Astrocyte (in vitro differentiated cells and primary cell): Measurements from ENCODE around the gene ADGRG6. TPM values are rescaled to one million over a fixed set of nuclear protein-coding genes. Genes with fewer than 3 reads are reported as not detected.

Experiments
- DNase-seq: peaks from one replicate; pipeline ENCODE4 v3.0.0-alpha.2; 2010; ENCODE audit warnings: low read depth
- FAIRE-seq: peaks from 2 replicates; lab custom pipeline; 2011; peaks lifted over from hg19 to GRCh38; lab: Jason Lieb, UNC
- H2AFZ ChIP-seq: 2 replicates; pipeline ENCODE4 v1.6.0; 2012; ENCODE audit warnings: low read depth, low read length, inconsistent platforms
- H3K27ac ChIP-seq: 2 replicates; pipeline ENCODE4 v1.5.1; 2011; ENCODE audit warnings: low read depth, low read length, inconsistent platforms
- H3K27me3 ChIP-seq: 2 replicates; pipeline ENCODE4 v1.6.0; 2011; ENCODE audit warnings: low read length, inconsistent platforms; ENCODE audit not compliant: insufficient read depth
- H3K36me3 ChIP-seq: 2 replicates; pipeline ENCODE4 v1.5.1; 2011; ENCODE audit warnings: low read length, inconsistent platforms; ENCODE audit not compliant: insufficient read depth
- H3K4me1 ChIP-seq: 2 replicates; pipeline ENCODE4 v1.5.1; 2011; ENCODE audit warnings: low read length, inconsistent platforms; ENCODE audit not compliant: insufficient read depth
- H3K4me2 ChIP-seq: 2 replicates; pipeline ENCODE4 v1.6.0; 2012; ENCODE audit warnings: low read length, inconsistent platforms
- H3K4me3 ChIP-seq: 2 replicates; pipeline ENCODE4 v1.5.1; 2011; ENCODE audit warnings: low read depth, mild to moderate bottlenecking, low read length, inconsistent platforms; ENCODE audit not compliant: insufficient read depth
- H3K79me2 ChIP-seq: 2 replicates; pipeline ENCODE4 v1.6.0; 2012; ENCODE audit warnings: mild to moderate bottlenecking, low read length, inconsistent platforms; ENCODE audit not compliant: insufficient read depth
- H3K9ac ChIP-seq: 2 replicates; pipeline ENCODE4 v1.6.0; 2012; ENCODE audit warnings: mild to moderate bottlenecking, low read length, inconsistent platforms
- H3K9me3 ChIP-seq: 2 replicates; pipeline ENCODE4 v1.5.1; 2012; ENCODE audit warnings: low read depth, mild to moderate bottlenecking, low read length, inconsistent platforms; ENCODE audit not compliant: insufficient read depth
- H4K20me1 ChIP-seq: 2 replicates; pipeline ENCODE4 v1.6.0; 2012; ENCODE audit warnings: low read length, inconsistent platforms; ENCODE audit not compliant: insufficient read depth
- H3K27ac Mint-ChIP-seq: one replicate; pipeline ENCODE4 v1.8.0; 2021; ENCODE audit warnings: mild to moderate bottlenecking, mixed read lengths; ENCODE audit not compliant: unreplicated experiment
- H3K27me3 Mint-ChIP-seq: one replicate; pipeline ENCODE4 v1.8.0; 2021; ENCODE audit warnings: low read depth, mixed read lengths; ENCODE audit not compliant: unreplicated experiment
- H3K36me3 Mint-ChIP-seq: one replicate; pipeline ENCODE4 v1.8.0; 2021; ENCODE audit warnings: low read depth, mixed read lengths; ENCODE audit not compliant: unreplicated experiment
- H3K4me1 Mint-ChIP-seq: one replicate; pipeline ENCODE4 v1.8.0; 2021; ENCODE audit warnings: low read depth, mixed read lengths; ENCODE audit not compliant: unreplicated experiment
- H3K4me3 Mint-ChIP-seq: one replicate; pipeline ENCODE4 v1.8.0; 2021; ENCODE audit warnings: mild to moderate bottlenecking, moderate library complexity, mixed read lengths; ENCODE audit not compliant: unreplicated experiment
- H3K9me3 Mint-ChIP-seq: one replicate; pipeline ENCODE4 v1.8.0; 2021; ENCODE audit warnings: mild to moderate bottlenecking, mixed read lengths; ENCODE audit not compliant: unreplicated experiment
- CTCF ChIP-seq: IDR thresholded peaks from 2 replicates; pipeline ENCODE4 v1.5.1; 2011; ENCODE audit warnings: low read depth, mild to moderate bottlenecking, inconsistent platforms, low read length, moderate library complexity; ENCODE audit not compliant: insufficient read depth
- EZH2 ChIP-seq: IDR thresholded peaks from 2 replicates; pipeline ENCODE4 v1.6.1; 2012; ENCODE audit warnings: mild to moderate bottlenecking, low read length, inconsistent platforms; ENCODE audit not compliant: insufficient read depth
- total RNA-seq: library from RNA; stranded (reverse); gene quantifications from 2 replicates; pipeline ENCODE4 v1.2.1, GENCODE V29; 2021

Gene ADGRG6
- total RNA-seq, 1 donor from 2014 or later, result 98.2 TPM

- no peak overlapping the region for H3K4me3 Mint-ChIP-seq
- H3K4me2 ChIP-seq, result no peak overlapping the region
- H3K27me3 Mint-ChIP-seq, result no peaks in the 10 kb centered on the region
- H3K79me2 ChIP-seq, result no peaks in the 10 kb centered on the region
- no peaks in the 10 kb centered on the region for H3K27me3 ChIP-seq
- no peaks in the 10 kb centered on the region for H3K4me1 ChIP-seq
- peaks cover 11% of the 10 kb centered on the region for H3K36me3 Mint-ChIP-seq
- TF ChIP-seq EZH2, result no peak
- TF ChIP-seq CTCF, result no peak
- H3K36me3 ChIP-seq, result no peaks in the 10 kb centered on the region
- H3K4me1 Mint-ChIP-seq, result no peaks in the 10 kb centered on the region
- H4K20me1 ChIP-seq, result no peaks in the 10 kb centered on the region
- no peak overlapping the region for H3K4me3 ChIP-seq
- no peak overlapping the region for H3K9ac ChIP-seq
- H3K9me3 ChIP-seq, result no peaks in the 10 kb centered on the region
- no peak overlapping the region for H3K27ac Mint-ChIP-seq
- H2AFZ ChIP-seq, result no peak overlapping the region
- FAIRE-seq (no peak), DNase-seq (no peak)
- H3K9me3 Mint-ChIP-seq, result peaks cover 12% of the 10 kb centered on the region
- H3K27ac ChIP-seq, result no peak overlapping the region
These were observed 47.5 kb downstream of the ADGRG6 start for GRCh38 chr6:142349215-142349823.

- Histone ChIP-seq H3K9me3 (no peaks in the 10 kb centered on the region), H3K4me3 (no peak overlapping the region), H4K20me1 (no peaks in the 10 kb centered on the region), H3K4me1 (no peaks in the 10 kb centered on the region), H3K27me3 (no peaks in the 10 kb centered on the region), H3K79me2 (no peaks in the 10 kb centered on the region), H3K36me3 (no peaks in the 10 kb centered on the region), H3K4me2 (no peak overlapping the region), H3K27ac (no peak overlapping the region), H2AFZ (no peak overlapping the region), H3K9ac (no peak overlapping the region)
- no peak overlapping the region for H3K27ac Mint-ChIP-seq
- FAIRE-seq, result no peak
- TF ChIP-seq EZH2 (no peak), CTCF (no peak)
- no peak overlapping the region for H3K4me3 Mint-ChIP-seq
- peaks cover 11% of the 10 kb centered on the region for H3K36me3 Mint-ChIP-seq
- H3K9me3 Mint-ChIP-seq, result peaks cover 12% of the 10 kb centered on the region
- H3K4me1 Mint-ChIP-seq, result no peaks in the 10 kb centered on the region
- H3K27me3 Mint-ChIP-seq, result no peaks in the 10 kb centered on the region
- no peak for DNase-seq
These were observed 48.5 kb downstream of the ADGRG6 start for GRCh38 chr6:142350309-142350708.

GRCh38 chr6:142353690-142354089 lies 51.9 kb downstream of the ADGRG6 start:
- Mint-ChIP-seq H3K27me3 (no peaks in the 10 kb centered on the region), H3K4me1 (peaks cover 14% of the 10 kb centered on the region), H3K9me3 (peaks cover 7% of the 10 kb centered on the region), H3K36me3 (peaks cover 4% of the 10 kb centered on the region), H3K27ac (no peak overlapping the region), H3K4me3 (no peak overlapping the region)
- Histone ChIP-seq H3K27me3 (no peaks in the 10 kb centered on the region), H2AFZ (no peak overlapping the region), H4K20me1 (no peaks in the 10 kb centered on the region), H3K36me3 (no peaks in the 10 kb centered on the region), H3K27ac (no peak overlapping the region), H3K4me3 (no peak overlapping the region), H3K4me2 (no peak overlapping the region), H3K9ac (no peak overlapping the region), H3K4me1 (no peaks in the 10 kb centered on the region), H3K79me2 (no peaks in the 10 kb centered on the region), H3K9me3 (no peaks in the 10 kb centered on the region)
- TF ChIP-seq EZH2 (no peak), CTCF (no peak)
- no peak for FAIRE-seq
- no peak for DNase-seq
